NCI-H2107 (cell line): ENCODE data around the gene ARSB.

Source experiments
- DNase-seq: peaks from one replicate; lab custom pipeline; 2025; lab: John Stamatoyannopoulos, UW

The ARSB gene

DNA sequence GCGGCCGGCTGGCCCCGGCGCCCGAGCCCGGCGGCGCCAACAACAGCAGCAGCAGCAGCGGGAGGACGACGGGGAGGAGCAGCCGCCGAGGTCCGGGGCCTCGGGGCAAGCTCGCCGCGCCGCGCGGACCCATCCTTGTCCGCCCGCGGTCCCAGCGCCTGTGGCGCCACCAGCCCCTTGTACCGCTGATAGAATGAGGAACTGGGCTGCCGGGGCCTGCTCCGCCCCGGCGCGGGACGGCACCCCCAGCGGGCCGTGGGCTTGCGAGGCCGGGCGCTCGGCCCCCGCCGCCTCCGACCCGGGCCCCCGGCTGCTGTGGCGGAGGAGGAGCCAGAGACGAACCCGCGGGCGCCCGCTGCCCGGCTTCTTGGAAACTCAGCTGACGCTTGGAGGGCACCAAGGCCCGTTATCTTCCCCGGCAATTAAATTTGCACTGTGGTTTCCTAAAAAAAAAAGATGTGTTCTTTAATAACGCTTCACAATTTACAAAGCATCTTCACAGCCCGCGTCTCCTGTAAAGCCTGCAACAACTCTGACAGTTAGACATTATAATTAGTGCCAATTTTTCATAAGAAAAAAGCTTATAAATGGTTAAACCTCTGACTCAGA, at the start of gene ARSB:
ARSB (minus strand) TSS at position 195 of the 609 bp plus-strand sequence; CDS start at position 133, 62 bp downstream.
- no peak for DNase-seq

DNA sequence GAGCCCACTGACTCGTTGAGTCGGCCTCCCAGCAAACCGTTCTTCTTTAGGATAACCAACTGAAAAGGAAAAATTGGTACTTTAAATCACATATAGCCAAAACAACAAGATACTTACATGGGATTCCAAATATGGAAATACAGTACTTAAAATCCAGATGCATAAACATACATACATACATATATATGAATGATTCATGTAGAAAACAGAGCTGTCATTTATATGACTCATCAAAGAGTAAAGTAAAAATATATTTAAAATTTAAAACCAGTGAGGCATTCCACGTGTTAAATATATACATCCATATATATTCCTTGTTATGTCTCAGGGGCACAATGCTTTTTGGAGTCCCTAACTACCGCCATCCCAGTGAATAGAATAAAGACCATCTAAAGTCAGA, 47.7 kb upstream of the ARSB start:
- DNase-seq = no peak

DNA sequence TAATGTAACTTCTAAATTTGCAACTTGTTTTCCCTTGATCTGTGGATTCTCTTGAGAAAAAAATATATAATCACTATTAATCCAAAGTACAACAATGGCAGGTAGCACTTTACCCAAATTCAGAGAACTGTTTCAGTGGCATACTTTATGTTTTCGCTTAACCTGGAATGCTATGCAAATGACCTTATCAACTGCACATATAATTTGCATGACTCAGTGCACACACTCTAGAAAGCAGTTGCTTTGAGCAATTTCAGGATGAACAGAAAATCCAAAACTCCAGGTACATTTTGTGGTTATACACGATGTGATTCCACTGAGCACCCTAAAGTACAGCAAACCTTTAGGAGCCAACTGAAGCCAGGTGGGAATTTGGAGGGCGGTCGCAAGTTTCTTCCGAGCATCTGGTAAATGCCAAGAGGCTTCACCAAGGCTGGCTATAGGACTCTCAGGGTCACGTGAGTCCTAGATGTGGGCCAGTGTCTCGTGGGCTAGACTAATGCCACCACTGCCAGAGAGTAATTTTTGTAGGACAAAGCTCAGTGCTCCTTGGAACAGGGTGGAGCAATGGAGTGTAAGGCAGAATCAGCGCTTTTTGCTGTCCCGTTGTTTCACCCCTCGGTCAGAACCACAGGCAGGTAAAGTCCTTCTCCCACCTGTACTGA, 47.1 kb upstream of the ARSB start:
- no peak for DNase-seq

DNA sequence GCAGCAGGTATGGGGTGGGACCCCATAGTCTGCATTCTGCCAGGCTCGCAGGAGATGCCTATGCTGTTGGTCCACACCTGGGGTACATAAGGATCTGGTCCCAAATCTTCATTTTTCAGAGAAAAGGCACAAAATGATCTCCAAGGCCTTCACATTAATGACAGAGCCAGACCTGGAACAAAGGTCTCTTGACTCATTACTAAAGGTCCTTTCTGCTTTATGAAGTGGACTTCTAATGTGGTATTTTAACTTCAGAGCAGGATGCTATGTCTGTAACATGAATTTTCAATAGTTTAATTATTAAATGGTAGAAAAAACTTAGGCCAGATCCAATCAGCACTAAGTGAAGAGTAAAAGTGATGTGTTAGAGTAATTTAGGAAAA, 46.4 kb upstream of the ARSB start:
- no peak for DNase-seq

DNA sequence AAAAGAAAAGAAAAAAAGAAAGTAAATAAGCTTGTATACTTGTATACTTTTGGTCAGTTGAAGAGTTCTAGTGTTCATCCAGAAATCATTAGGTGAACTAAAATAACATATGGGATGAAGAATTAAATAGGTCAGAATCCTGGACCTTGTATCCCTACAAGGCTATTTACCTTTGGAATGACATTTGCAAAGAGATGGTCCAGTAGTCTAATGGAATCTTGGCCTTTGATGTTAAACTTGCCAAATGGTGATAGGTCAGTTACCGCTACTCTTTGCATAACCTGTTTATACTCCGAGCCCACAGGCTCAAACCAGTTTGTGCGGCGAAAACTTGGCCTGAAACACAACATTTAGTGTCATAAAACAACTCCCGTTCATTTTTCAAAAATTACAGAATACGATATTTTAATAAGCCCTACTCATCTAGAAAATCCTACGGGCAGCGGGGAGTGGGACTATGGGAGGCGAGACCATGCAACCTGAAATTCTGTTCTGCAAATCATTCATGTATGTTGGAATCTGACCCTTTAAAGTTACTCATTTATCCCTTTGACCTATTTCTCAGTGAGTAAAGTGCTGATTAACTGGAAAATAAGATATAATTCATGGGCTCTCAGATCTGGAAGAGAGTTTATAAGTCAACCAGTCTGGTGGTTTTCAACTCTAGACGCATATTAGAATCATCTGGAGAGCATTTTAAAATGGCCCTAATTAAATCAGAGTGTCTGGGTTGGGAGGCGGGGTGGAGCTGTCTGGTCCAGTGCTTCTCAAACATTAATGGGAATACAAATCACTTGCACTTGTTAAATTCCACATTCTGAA, 45.8 kb upstream of the ARSB start:
- no peak for DNase-seq

DNA sequence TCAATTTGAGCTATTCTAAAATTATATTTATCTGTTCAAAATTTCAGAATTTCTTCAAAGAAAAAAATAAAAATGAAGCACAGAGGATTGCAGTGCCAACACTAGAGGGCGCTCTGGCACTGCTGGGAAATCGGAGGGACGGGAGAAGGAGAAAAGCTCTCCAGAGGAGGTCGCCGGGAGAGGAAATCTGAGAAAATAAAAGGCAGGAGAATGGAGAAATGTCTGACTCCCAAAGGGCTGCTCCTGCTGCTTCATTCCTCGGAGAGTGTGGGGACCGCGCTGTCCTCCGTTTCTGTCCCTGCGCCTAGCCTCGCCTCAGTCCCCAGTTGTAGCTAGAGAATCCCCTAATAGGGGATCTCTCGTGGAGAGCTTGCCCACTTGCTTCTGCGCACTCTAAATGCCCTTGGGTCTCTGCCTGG, 40.0 kb upstream of the ARSB start:
- DNase-seq = peak; percentile 12

DNA sequence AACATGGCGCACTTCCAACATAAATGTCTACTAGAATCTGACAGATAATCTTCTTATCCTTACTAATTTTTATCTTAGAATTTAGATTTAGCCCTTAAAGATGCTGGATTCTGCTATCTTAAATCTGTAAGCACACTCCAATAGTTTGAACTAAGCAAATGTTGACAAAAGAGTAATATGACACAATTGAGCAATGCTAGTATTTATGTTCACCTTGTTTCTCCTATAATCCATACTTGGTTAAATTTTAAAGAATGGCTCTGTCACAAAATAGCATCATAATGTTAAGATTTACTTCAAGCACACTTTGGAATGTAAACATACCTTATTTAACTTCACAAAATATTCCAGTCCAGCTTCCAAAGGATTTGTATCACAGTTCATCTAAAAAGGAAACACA, 38.8 kb upstream of the ARSB start:
- no peak for DNase-seq

DNA sequence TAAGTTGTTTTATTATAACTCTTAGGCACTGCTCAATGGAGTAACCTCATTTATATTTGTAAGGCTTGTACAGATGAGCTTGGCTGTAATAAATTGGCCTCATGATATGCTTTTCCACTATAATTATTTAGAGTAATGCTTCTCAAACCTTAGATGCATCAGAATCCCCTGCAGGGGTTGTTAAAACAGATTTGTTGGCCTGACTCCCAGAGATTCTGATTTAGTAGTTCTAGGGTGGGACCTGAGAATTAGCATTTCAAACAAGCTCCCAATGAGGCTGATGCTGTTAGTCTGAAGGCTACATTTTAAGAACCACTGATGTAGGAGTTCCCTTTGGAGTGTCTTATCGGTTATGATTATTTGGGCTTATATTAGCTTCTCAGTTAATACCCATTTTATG, 38.2 kb upstream of the ARSB start:
- DNase-seq = no peak

DNA sequence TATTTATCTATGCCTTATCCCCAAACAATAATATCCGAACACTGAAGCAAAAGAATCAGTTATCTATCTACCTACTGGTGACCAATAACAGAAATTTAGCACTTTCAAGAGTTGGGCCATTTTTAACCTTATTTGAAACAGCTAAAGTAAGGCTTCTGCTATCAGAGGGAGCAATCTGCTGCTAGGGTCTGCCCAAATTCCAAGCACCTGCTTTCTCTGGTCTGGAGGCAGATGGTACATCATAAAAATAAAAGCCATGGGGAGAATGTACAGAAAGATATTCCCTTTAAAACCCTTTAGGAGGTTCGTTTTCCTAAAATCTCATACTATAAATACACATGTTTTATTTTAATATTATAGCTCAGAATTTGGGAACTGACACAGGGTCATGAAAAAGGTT, 37.7 kb upstream of the ARSB start:
- no peak for DNase-seq

DNA sequence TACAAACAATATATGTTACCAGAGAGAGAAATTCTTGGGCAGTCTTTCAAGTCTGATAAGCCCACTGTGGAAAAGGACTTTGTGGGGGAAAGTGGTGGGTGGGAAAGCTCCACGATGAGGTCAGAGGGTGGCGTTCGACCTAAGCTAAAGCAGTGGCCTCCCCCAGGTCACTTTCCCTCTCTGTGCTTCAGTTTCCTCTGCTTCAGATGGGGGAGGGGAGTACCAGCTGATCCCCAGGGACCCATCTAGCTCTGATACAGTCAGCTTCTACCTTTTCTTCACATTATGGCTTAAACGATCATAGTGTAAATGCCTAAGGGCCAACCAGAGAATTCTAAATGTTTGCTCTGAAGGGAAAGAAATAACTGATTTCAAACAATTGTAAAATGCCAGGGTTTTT, 36.6 kb upstream of the ARSB start:
- DNase-seq = no peak

DNA sequence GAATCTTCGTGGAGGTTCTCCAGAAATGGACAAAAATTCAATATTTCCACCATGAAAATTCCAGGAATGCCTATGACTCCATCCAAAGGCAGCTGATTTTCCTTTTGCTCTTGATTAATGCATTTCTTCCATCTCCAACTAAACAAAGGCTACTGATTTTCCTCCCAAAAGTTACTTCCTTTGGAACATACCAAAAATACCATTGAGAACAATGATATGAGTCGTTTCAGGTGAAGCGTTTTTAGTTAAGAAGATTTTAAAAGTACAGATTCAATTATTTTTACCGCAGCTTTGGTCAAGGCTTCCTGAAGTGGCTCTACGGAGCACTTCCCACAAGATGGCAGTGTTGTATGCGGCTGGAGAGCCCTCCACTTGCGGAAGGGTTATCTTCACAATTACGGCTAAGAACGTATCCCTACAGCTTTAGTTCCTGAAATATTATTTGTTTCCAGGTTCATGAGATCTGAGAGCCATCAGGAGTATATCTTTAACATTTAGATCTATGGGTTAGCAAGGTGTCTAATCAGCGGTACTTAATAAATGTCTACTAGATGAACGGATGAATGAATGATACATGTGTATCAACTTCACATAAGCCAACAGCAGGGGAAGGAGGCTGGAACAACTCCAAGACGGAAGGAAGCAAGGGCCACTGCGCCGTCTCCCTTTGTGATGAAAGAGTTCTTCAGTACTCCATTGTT, 35.9 kb upstream of the ARSB start:
- peak; percentile 2 for DNase-seq

DNA sequence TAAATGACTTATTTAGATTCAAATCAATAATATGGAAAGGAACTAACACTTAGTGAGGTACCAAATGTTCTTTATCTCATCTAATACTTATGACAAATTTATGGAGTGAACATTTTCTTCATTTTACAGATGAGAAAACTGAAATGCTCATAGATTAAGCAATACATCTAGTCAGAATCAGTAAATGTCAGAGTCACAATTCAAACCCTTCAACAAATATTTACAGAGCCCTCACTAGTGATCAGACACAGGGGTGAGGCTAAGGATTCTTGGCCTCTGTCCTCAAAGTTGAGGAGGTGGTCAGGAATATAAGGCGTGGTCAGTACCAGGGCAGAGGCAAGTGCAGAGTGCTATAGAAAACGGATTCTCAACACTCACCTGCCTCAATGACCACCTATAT, 29.5 kb upstream of the ARSB start:
- DNase-seq = no peak

DNA sequence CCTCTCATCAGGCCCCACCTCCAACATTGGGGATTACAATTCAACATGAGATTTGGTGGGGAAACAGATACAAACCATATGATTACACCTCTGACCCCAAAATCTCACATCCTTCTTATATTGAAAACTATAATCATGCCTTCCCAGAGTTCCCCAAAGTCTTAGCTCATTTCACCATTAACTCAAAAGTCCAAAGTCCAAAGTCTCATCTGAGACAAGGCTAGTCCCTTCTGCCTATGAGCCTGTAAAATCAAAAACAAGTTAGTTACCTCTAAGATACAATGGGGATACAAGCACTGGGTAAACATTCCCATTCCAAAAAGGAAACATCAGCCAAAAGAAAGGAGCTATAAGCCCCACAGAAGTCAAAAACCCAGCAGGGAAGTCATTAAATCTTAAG, 26.8 kb upstream of the ARSB start:
- no peak for DNase-seq

DNA sequence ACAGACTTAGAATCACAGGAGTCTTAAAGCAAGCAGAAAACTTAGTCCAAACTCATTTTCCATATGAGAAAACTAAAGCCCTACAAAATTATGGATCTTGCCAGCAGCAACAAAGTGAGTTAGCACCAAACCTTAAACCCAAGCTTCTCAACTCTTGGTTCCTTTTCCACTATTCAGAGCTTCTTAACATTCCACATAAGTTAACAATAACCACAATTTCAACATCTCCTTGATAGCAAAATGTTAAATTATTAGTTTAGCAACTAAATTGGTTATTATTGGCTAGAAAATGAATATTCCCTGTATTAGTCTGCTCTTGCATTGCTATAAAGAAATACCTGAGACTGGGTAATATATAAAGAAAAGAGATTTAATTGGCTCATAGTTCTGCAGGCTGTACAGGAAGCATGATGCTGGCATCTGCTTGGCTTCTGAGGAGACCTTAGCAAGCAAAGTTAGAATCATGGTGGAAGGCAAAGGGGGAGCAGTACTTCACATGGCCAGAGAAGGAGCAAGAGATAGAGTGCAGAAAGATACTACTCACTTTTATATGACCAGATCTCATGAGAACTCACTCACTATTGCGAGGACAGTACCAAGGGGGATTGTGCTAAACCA, 26.2 kb upstream of the ARSB start:
- DNase-seq = no peak

DNA sequence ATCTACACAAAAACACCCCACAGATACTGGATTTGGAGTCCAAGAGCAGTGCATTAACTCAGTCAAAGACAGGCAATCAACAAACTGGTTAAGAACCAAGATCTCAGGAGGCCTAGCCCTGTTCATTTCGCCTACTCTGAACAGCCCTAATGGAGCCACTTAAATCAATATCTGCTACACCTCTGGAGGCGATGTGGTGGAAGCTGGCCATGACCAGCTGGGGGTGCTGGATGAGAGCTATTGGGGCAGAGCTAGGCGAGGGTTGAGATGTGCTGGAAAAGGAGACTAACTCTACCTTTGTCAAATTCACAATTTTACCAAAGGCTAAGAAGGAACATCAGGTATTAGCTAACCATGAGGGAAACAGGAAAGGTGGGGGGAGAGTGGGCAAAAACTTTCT, 23.3 kb upstream of the ARSB start:
- DNase-seq = no peak

DNA sequence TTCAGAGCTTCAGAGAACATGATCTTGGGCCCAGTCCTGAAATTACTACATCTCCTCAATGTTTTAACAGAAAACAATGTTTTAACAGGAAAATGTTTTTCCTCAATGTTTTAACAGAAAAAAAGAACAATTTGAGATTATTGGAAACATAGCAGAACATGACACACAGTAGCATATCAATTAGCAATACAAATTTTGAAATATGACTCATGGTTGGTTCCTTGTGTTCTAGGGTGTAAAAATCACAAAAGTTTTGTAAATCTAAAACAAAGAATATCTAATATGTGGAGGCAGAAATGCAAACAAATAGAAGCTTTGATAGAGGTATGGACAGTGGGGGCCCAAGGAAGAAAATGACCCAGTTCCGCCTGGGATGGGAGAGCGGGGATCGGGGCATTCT, 22.8 kb upstream of the ARSB start:
- no peak for DNase-seq

DNA sequence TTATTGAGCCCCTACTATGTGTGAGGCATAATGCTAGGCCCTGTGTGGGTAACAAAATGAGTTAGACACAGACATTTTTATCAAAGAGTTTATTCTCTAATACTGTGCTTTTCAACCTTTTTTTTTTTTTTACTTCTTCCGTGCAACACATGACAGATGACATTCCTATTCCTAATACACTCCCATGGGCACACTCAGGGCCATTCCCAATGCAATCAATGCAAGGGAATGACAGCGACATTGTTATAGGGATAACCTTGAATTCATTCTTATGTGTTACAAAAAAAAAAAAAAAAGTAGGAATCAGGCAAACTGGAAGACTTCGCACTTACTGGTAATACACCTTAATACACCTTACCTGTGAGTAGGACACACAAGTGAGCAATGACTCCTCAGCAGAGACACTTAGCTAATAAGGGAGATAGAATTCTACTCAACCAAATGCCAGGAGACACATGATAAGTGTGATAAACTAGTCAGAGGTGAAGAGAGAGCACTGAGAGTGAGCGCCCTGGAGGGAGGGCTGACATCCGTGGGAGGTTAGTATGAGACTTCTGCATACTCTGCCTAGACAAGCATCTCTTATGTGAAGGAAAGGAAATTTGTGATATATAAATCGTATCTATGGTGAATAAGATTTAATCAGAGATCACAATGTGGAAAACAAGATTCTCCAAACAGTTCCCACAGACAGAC, 21.0 kb upstream of the ARSB start:
- no peak for DNase-seq

DNA sequence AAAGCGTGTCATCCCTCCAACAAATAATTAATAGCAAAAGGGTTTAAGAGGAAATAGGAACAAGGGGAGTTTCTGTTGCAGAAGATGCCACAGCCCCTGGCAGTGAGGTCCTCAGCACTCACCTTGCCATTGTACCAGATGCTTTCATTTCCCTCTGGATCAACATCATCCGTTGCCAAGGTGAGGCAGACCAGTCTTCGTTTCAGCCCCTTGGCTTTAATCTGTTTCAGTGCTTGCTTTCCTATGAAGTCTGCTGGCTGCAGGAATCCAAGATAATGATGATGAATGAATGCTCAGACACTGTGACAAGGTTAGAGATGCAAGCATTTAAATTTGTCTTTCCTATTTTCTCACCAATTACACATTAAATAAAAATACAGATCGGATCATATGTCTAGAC, 20.0 kb upstream of the ARSB start:
- DNase-seq = no peak

DNA sequence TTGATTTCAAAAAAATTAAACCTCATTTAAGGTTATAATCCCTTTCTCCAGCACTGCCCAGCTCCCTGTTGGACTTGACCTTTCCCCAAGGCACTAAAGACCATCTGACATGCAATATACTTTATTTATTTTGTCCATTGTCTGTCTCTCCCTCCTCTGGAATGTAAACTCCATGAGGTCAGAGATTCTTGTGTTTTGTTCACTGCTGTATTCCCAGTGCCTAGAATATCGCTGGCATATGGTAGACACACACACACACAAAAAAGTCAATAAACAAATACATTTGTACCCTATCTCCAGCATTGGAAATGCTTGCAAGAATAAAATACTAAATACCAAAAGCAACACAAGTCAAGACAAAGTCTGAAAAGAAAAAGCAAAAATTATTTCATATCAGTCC, 17.3 kb upstream of the ARSB start:
- no peak for DNase-seq

DNA sequence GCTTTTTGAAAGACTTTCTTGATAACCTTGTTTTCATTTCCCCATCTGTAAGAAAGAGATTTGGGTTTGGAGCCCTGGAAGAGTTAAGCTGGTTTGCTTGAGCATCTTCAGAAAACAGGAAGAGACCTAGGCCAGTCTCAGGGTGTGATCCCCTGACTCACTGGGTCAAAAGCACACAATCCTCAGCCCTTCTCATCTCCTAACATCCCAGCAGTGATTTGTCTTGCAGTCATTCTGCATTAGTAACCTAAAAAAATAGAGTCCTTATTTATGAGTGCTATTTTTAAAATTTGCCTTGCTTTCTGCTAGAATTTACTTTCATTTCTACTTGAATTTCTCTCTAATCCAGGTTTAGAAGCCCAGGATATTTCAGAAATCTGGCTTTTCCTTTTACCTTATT, 16.4 kb upstream of the ARSB start:
- DNase-seq = no peak

DNA sequence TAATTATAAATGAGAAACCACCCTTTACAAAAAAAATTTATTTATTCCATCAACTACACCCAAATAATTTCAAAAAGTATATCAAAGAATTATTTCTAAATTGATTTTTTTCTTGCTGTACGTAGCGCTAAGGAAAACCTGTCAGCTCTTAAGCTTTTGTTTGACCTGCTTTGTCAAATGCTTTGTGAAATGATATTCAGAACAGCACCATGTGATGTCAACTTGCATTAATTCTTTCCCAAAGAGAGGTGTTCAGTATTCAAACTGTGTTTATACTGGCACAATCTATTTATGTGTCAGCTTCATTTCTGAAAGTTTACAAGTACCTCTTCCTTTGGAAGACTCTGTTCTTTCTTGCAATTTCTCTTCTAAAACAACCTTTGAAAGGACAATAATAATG, 12.0 kb upstream of the ARSB start:
- no peak for DNase-seq

DNA sequence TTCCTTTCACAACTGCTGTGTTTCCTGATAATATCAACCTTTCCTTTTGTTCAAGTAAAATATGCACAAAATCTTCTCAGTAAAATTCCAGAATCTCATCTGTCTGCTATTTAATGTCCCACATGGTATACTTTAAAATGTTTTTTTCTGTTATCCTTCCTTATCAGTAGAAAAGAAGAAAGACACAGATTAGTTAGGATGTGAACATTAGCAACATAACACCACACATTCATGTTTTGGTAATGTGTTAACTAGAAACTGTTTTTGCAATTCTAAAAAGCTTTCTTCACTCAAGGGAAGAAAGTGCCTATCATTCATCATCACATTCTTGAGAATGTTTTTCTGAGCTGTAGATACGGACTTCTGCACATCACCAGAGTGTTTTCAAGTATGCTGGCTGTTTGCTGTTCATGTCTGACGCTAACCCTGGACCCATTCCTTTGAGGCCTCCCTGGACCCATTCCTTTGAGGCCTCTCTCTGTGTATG, 10.5 kb upstream of the ARSB start:
- no peak for DNase-seq
